NCI-H748 (cell line): ENCODE results near the gene ARHGAP15.

Experiments
- DNase-seq: peaks from one replicate; lab custom pipeline; 2025; ENCODE audit not compliant: unreplicated experiment; lab: John Stamatoyannopoulos, UW

Gene ARHGAP15

GRCh38 chr2:143564419-143564818 lies 435.2 kb downstream of the ARHGAP15 start:
- no peak for DNase-seq

GRCh38 chr2:143571747-143572146 lies 442.5 kb downstream of the ARHGAP15 start:
- no peak for DNase-seq

- no peak for DNase-seq
These were observed 443.2 kb downstream of the ARHGAP15 start for GRCh38 chr2:143572421-143572820.

- DNase-seq, result peak; percentile 19
These were observed 444.9 kb downstream of the ARHGAP15 start for GRCh38 chr2:143574069-143574468.

GRCh38 chr2:143575340-143575739 lies 446.1 kb downstream of the ARHGAP15 start:
- DNase-seq, result peak; percentile 25

- no peak for DNase-seq
These were observed 448.3 kb downstream of the ARHGAP15 start for GRCh38 chr2:143577489-143577888.

GRCh38 chr2:143579456-143579855 lies 450.2 kb downstream of the ARHGAP15 start:
- DNase-seq, result no peak

- DNase-seq, result no peak
These were observed 451.9 kb downstream of the ARHGAP15 start for GRCh38 chr2:143581134-143581533.

- DNase-seq, result peak; percentile 46
These were observed 453.0 kb downstream of the ARHGAP15 start for GRCh38 chr2:143582046-143582747.

- DNase-seq, result no peak
These were observed 455.7 kb downstream of the ARHGAP15 start for GRCh38 chr2:143584936-143585335.

- no peak for DNase-seq
These were observed 456.9 kb downstream of the ARHGAP15 start for GRCh38 chr2:143586119-143586518.

- DNase-seq, result no peak
These were observed 459.5 kb downstream of the ARHGAP15 start for GRCh38 chr2:143588746-143589145.

GRCh38 chr2:143594161-143594560 lies 464.9 kb downstream of the ARHGAP15 start:
- peak; percentile 44 for DNase-seq

- DNase-seq, result no peak
These were observed 465.5 kb downstream of the ARHGAP15 start for GRCh38 chr2:143594745-143595144.

- DNase-seq, result no peak
These were observed 470.9 kb downstream of the ARHGAP15 start for GRCh38 chr2:143600116-143600515.

- no peak for DNase-seq
These were observed 472.6 kb downstream of the ARHGAP15 start for GRCh38 chr2:143601828-143602227.

GRCh38 chr2:143603035-143603655 lies 473.9 kb downstream of the ARHGAP15 start:
- DNase-seq, result peak; percentile 77

- peak; percentile 4 for DNase-seq
These were observed 474.8 kb downstream of the ARHGAP15 start for GRCh38 chr2:143603846-143604565.

GRCh38 chr2:143604566-143604959 lies 475.3 kb downstream of the ARHGAP15 start:
- no peak for DNase-seq

- no peak for DNase-seq
These were observed 478.2 kb downstream of the ARHGAP15 start for GRCh38 chr2:143607231-143608062.

- DNase-seq, result peak; percentile 10
These were observed 478.8 kb downstream of the ARHGAP15 start for GRCh38 chr2:143608063-143608423.
